CD4-positive, alpha-beta T cell treated with Interferon gamma for 1 hour (primary cell): Measurements from ENCODE around the gene SYNC.
"Not testable (repeated sequence)": the region's sequence is repeated elsewhere in the genome, so short reads cannot be mapped to it uniquely, and the experiment has no call there.

ENCODE experiments used
- DNase-seq: peaks from one replicate; pipeline ENCODE4 v3.0.0-alpha.2; 2020

SYNC gene

GRCh38 chr1:32719681-32720275, 17.2 kb upstream of the SYNC start:
- DNase-seq, result no peak

GRCh38 chr1:32718527-32718926, 16.0 kb upstream of the SYNC start:
- DNase-seq, result no peak

GRCh38 chr1:32718036-32718435, 15.5 kb upstream of the SYNC start:
- no peak for DNase-seq

GRCh38 chr1:32717503-32717902, 14.9 kb upstream of the SYNC start:
- no peak for DNase-seq

- peak; percentile 36 for DNase-seq
Measured at GRCh38 chr1:32716312-32717148, 14.0 kb upstream of the SYNC start.

GRCh38 chr1:32715901-32716311, 13.3 kb upstream of the SYNC start:
- DNase-seq, result no peak

GRCh38 chr1:32714277-32714676, 11.7 kb upstream of the SYNC start:
- DNase-seq, result no peak

- no peak for DNase-seq
Measured at GRCh38 chr1:32713081-32713480, 10.5 kb upstream of the SYNC start.

- DNase-seq, result peak; percentile 4
Measured at GRCh38 chr1:32711221-32711620, 8.7 kb upstream of the SYNC start.

- DNase-seq, result no peak
Measured at GRCh38 chr1:32709476-32709875, 6.9 kb upstream of the SYNC start.

- no peak for DNase-seq
Measured at GRCh38 chr1:32709075-32709474, 6.5 kb upstream of the SYNC start.

- no peak for DNase-seq
Measured at GRCh38 chr1:32706491-32706890, 3.9 kb upstream of the SYNC start.

GRCh38 chr1:32705516-32705915, 2.9 kb upstream of the SYNC start:
- DNase-seq, result no peak

- DNase-seq, result no peak
Measured at GRCh38 chr1:32703479-32704291, 1.1 kb upstream of the SYNC start.

- DNase-seq, result no peak
Measured at GRCh38 chr1:32701951-32702598, 495 bp downstream of the SYNC start.

GRCh38 chr1:32701421-32701911, 1.1 kb downstream of the SYNC start:
- no peak for DNase-seq

- not testable (repeated sequence) for DNase-seq
Measured at GRCh38 chr1:32696996-32697395, 5.6 kb downstream of the SYNC start.

GRCh38 chr1:32696041-32696440, 6.5 kb downstream of the SYNC start:
- DNase-seq, result no peak

GRCh38 chr1:32695098-32695904, 7.3 kb downstream of the SYNC start:
- peak; percentile 25 for DNase-seq

- no peak for DNase-seq
Measured at GRCh38 chr1:32693455-32694174, 9.0 kb downstream of the SYNC start.

GRCh38 chr1:32686387-32686786, 16.2 kb downstream of the SYNC start:
- no peak for DNase-seq
